Measurements from ENCODE around the gene TOM1L1.

- TF ChIP-seq CTCF (IDR thresholded peaks at IDR 0.05; ENCODE audit: low read depth, low read length, poor library complexity, severe bottlenecking): no peak
- TF ChIP-seq EZH2phosphoT487 (IDR thresholded peaks at IDR 0.05; ENCODE audit: borderline replicate concordance, low read length): no peak
Observed at GRCh38 chr17:54944796-54945195, 44.1 kb downstream of the TOM1L1 start.

Data from DOHH2 (cell line).